ENCODE measurements around the gene LHFPL6. TPM values are rescaled to one million over a fixed set of nuclear protein-coding genes. Genes with fewer than 3 reads are reported as not detected.

Gene LHFPL6
- total RNA-seq, 1 donor, result 57.9 TPM

DNA sequence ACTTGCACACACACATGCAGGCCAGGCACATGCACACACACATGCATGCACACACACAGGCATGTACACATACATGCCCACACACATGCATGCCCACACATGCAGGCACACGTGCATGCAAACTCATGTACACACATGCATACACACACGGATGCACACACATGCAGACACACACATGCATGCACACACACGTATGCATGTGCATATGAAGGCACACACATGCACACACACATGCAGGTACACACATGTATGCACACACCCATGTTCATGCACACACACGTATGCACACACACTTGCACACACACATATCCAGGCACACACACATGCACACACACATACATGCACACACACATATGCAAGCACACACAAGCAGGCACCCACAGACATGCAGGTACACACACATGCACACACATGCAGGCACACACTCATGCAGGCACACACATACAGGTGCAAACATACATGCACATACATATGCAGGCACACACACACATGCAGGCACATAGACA is 278.1 kb downstream of the LHFPL6 start:
- H3K4me3 ChIP-seq (ENCODE audit: low read depth, low read length), result no peak overlapping the region
- no peak for DNase-seq (ENCODE audit: low read depth)
- TF ChIP-seq CTCF (IDR thresholded peaks at IDR 0.05; ENCODE audit: insufficient read depth, low read depth, low read length), result no peak

GRCh38 chr13:39322836-39323585 is 280.0 kb downstream of the LHFPL6 start:
- TF ChIP-seq CTCF (IDR thresholded peaks at IDR 0.05; ENCODE audit: insufficient read depth, low read depth, low read length), result no peak
- no peak overlapping the region for H3K4me3 ChIP-seq (ENCODE audit: low read depth, low read length)
- no peak for DNase-seq (ENCODE audit: low read depth)

DNA sequence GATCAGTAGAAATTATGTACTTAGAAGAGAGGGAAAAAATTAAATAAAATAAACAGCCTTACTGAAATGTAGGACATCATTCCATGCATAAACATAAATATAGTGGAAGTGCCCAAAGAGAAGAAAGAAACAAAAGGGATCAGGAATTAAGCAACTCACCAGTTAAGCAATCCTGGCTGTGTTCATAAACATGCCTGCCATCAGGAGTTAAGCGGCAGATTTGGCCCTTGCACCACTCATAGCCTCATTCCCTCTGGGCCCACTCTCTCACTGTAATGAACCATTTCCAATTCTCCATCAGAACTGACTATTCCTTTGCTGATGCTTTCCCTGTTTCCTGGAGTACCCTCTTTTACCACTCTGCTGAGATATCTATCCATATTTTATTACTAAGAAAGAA is 281.4 kb downstream of the LHFPL6 start:
- no peak overlapping the region for H3K4me3 ChIP-seq (ENCODE audit: low read depth, low read length)
- peak; percentile 51 for DNase-seq (ENCODE audit: low read depth)
- no peak for TF ChIP-seq CTCF (IDR thresholded peaks at IDR 0.05; ENCODE audit: insufficient read depth, low read depth, low read length)

DNA sequence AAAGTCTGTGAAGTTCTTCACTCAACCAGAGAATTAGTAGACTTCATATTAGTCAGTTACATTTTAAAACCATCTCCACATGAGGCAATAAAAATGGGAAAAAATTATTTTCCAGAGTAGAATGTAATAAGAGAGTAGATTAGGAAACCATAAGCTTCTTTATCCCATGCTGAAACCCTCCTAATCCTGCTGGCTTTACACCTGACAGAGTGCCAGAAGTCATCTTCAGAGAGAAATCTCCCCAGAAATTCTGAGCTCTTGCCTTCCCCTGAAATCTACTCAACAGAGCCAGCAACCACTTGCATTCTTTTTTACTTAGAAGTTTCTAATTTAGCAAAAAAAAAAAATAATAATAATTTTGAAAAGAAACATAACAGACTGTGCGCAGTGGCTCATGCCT is 284.8 kb downstream of the LHFPL6 start:
- no peak for TF ChIP-seq CTCF (IDR thresholded peaks at IDR 0.05; ENCODE audit: insufficient read depth, low read depth, low read length)

DNA sequence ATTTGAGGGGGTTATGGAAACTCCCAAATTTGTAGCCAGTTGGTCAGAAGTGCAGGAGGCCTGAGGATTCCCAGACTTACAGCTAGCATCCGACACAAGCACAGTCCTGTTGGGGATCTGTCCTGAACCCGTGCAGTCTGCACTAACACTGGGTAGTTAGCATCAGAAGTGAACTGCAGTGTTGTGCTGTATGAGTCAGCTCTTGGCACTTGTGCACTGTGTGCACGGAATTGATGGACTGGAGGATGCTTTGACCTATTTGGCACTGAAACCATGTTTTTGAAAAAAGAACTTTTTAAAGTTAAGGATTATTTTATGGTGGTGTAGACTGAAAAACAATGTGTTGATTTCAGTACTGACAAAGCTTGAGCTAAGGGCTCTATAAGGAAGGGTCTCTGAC is 285.7 kb downstream of the LHFPL6 start:
- no peak overlapping the region for H3K4me3 ChIP-seq (ENCODE audit: low read depth, low read length)
- peak; percentile 25 for DNase-seq (ENCODE audit: low read depth)
- no peak for TF ChIP-seq CTCF (IDR thresholded peaks at IDR 0.05; ENCODE audit: insufficient read depth, low read depth, low read length)

More for the DNA sequence above, 284.8 kb downstream of the LHFPL6 start:
- DNase-seq (ENCODE audit: low read depth), result no peak
- H3K4me3 ChIP-seq (ENCODE audit: low read depth, low read length), result no peak overlapping the region

DNA sequence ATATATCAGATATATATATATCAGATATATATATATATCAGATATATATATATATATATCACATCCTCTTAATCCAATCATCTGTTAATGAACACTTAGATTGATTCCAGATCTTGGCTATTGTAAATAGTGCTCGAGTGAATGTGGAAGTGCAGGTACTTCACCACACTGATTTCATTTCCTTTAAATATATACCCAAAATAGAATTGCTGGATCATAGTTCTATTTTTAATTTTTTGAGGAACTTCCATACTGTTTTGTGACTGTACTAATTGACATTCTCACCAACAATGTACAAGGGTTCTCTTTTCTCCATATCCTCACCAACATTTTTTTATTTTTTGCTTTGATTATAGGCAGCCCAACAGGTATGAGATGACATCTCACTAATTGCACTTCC is 287.2 kb downstream of the LHFPL6 start:
- no peak for DNase-seq (ENCODE audit: low read depth)
- TF ChIP-seq CTCF (IDR thresholded peaks at IDR 0.05; ENCODE audit: insufficient read depth, low read depth, low read length), result no peak
- no peak overlapping the region for H3K4me3 ChIP-seq (ENCODE audit: low read depth, low read length)

Data from fibroblast of villous mesenchyme (primary cell).